ENCODE results near the gene FAR2.
"Not testable (repeated sequence)": the region's sequence is repeated elsewhere in the genome, so short reads cannot be mapped to it uniquely, and the experiment has no call there.

Gene FAR2

GRCh38 chr12:29374913-29375312 lies 225.8 kb downstream of the FAR2 start:
- Mint-ChIP-seq H3K9me3 (no peaks in the 10 kb centered on the region), H3K27me3 (no peaks in the 10 kb centered on the region), H3K36me3 (ENCODE audit: low read depth) (peaks cover 30% of the 10 kb centered on the region), H3K4me1 (peaks cover 43% of the 10 kb centered on the region), H3K27ac (no peak overlapping the region), H3K4me3 (no peak overlapping the region)
- no peak for DNase-seq
- no peak for ATAC-seq

DNA sequence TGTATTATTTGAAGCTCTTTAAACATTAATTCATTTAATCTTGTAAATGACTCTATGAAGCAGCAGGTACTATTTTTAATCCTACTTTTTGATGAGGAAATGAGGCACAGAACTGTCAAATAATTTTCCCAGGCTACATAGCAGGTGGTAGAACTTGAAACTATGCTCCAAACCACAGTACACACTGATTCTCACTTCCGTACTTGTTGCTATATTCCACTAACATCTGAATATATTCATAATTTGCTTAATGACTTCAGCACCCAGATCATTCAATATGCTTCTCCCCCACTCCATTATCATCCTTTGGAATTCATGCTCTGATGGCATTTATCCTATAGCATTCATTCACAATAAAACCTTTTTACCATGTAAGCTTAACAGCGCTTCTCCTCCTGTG lies 227.0 kb downstream of the FAR2 start:
- no peak for ATAC-seq
- no peak overlapping the region for H3K4me3 Mint-ChIP-seq
- no peak for DNase-seq
- H3K27ac Mint-ChIP-seq: no peak overlapping the region
- H3K27me3 Mint-ChIP-seq: no peaks in the 10 kb centered on the region
- peaks cover 28% of the 10 kb centered on the region for H3K36me3 Mint-ChIP-seq (ENCODE audit: low read depth)
- no peaks in the 10 kb centered on the region for H3K9me3 Mint-ChIP-seq
- peaks cover 46% of the 10 kb centered on the region for H3K4me1 Mint-ChIP-seq

GRCh38 chr12:29380536-29381523 lies 231.8 kb downstream of the FAR2 start, which contains the start of gene ERGIC2:
Gene ERGIC2, minus strand, starts transcription at chr12:29381172. Its CDS starts 9,539 bp downstream, at chr12:29371633.
- DNase-seq (peak; percentile 84), ATAC-seq (peak; percentile 94)
- H3K9me3 Mint-ChIP-seq: no peaks in the 10 kb centered on the region
- H3K27me3 Mint-ChIP-seq: no peaks in the 10 kb centered on the region
- H3K27ac Mint-ChIP-seq: peak within 1 kb of the TSS; percentile 98
- peak within 1 kb of the TSS; percentile 97 for H3K4me3 Mint-ChIP-seq
- peaks cover 53% of the 10 kb centered on the region for H3K4me1 Mint-ChIP-seq
- H3K36me3 Mint-ChIP-seq (ENCODE audit: low read depth): peaks cover 23% of the 10 kb centered on the region

DNA sequence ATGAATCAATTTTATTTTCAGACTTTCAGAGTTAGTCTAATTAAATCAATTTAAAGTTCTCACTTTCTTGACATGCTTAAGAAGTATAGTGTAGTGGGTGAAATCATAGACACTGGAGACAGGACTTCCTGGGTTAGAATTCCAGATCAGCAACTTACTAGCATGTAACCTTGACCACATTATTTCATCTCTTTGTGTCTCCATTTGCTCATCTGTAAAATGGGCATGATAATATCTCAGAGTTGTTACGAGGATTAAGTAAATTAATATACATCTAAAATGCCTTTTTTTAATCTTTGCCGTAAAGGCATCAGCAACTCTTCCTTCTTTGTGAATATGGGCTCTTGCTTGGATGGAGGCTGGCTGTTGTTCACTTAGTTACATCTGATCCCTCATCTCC lies 233.2 kb downstream of the FAR2 start:
- H3K4me1 Mint-ChIP-seq: peaks cover 40% of the 10 kb centered on the region
- no peaks in the 10 kb centered on the region for H3K27me3 Mint-ChIP-seq
- no peak for DNase-seq
- H3K27ac Mint-ChIP-seq: no peak overlapping the region
- ATAC-seq: no peak
- H3K9me3 Mint-ChIP-seq: no peaks in the 10 kb centered on the region
- H3K36me3 Mint-ChIP-seq (ENCODE audit: low read depth): peaks cover 9% of the 10 kb centered on the region
- peak overlapping the region; percentile 97 for H3K4me3 Mint-ChIP-seq

DNA sequence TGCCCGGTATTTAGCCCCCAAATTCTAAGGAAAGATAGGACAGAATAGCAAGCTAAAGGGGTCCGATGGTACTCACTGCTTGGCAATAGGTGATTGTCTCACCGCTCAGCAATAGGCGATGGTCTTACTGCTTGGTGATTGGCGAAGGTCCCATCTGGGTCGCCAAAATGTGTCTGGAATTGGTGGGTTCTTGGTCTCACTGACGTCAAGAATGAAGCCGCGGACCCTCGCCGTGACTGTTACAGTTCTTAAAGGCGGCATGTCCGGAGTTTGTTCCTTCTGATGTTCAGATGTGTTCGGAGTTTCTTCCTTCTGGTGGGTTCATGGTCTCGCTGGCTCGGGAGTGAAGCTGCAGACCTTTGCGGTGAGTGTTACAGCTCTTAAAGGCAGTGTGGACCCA lies 236.1 kb downstream of the FAR2 start:
- not testable (repeated sequence) for H3K27me3 Mint-ChIP-seq; H3K27ac Mint-ChIP-seq; H3K9me3 Mint-ChIP-seq; ATAC-seq; H3K4me3 Mint-ChIP-seq; H3K36me3 Mint-ChIP-seq (ENCODE audit: low read depth); DNase-seq
- H3K4me1 Mint-ChIP-seq: peaks cover 17% of the 10 kb centered on the region

Measured in activated naive CD8-positive, alpha-beta T cell treated with anti-CD3 and anti-CD28 coated beads, Interleukin-2, amount 50 U/mL, for 24 hours (primary cell).